ENCODE results near the gene PCDHB3.
A peak's percentile ranks its signal among the peaks of the same experiment; 100 is the strongest.

- TF ChIP-seq ZFX (IDR thresholded peaks at IDR 0.05; ENCODE audit: borderline replicate concordance) (no peak), CTCF (IDR thresholded peaks at IDR 0.05) (peak; percentile 91)
Measured at GRCh38 chr5:141094481-141095262, 5.6 kb upstream of the PCDHB3 start, which contains the start of gene PCDHB2.
